Left ventricle myocardium superior (tissue), 1 donor: ENCODE results near the gene CDK17. TPM values are rescaled to one million over a fixed set of nuclear protein-coding genes. Genes with fewer than 3 reads are reported as not detected.
A peak's percentile ranks its signal among the peaks of the same experiment; 100 is the strongest.
"Not testable (repeated sequence)": the region's sequence is repeated elsewhere in the genome, so short reads cannot be mapped to it uniquely, and the experiment has no call there.

ENCODE experiments used
- ATAC-seq: fragments of 200-7000 bp; cut with Tn5 transposase; one replicate; pipeline ENCODE4 v1.9.1; 2020; ENCODE audit warnings: mild to moderate bottlenecking, moderate library complexity
- DNase-seq: peaks from one replicate; pipeline ENCODE4 v3.0.0-alpha.2; 2020
- intact Hi-C: fragments of 100-400 bp; cut with micrococcal nuclease; formaldehyde crosslinking; loops from one replicate; pipeline ENCODE4 v1.11.0; 2022
- total RNA-seq: library from RNA; stranded (reverse); fragmentation: NEBNext Ultra II Directional; extraction: Animal tissue kit (Norgen Biotek cat#: 25700); gene quantifications from one replicate; pipeline ENCODE4 v1.2.1, GENCODE V29; 2021
- donor health status: DM: no; HTN: yes; CAD: no; lungs with severe emphysema.

The CDK17 gene
- total RNA-seq, 1 donor from 2014 or later, result 16.6 TPM

DNA sequence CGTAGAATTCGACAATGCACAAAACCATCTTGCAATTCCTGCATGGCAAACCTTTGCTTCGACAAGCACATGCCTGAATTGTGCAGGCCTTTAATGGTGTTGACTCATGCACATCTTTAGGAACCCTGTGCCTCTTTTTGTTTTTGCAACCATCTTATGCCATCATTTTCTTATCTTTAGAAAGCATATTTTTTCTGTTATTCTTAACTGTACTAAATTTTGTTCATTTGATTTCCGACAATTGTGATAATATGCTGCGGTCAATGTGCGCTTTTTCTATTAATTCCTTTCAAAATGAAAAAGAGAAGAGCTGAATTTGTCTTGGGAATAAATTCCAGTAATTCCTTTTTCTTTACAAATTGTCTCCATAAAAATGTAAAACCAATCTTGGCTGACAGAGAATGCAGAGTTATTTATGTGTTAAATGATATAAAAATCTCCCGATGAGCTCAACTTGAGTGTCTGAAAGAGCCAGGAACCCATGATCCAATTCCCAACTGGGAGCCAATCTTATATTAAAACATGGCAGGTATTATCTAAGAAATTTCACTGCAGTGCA, 20.1 kb upstream of the CDK17 start:
- DNase-seq, result no peak
- no peak for ATAC-seq
- intact Hi-C loops, result no loop called here

DNA sequence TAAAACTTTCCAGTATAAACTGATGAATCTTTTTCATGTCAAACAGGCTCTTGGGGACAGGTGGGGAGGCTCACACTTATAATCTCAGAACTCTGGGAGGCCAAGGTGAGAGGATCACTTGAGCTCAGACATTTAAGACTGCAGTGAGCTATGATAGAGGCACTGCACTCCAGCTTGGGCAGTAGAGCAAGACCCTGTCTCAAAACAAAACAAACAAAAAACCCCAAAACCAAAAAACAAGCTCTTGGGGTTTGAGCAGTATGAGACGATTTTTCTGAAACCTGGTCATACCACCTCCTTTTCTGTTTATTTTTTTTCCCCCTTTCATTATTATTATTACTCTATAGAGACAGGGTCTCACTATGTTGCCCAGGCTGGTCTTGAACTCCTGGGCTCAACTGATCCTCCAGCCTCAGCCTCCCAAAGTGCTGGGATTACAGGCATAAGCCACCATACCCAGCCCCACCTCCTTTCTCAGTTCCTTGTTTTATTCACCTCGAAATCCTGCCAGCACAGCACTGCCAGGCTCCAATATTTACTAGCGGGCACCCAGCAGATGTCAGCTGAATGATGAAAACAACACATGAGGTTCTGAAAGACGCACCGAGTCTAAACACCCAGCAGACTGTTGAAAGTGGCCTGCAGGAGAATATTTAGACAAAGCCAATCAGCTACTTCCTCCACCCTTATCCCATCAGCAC, 19.5 kb upstream of the CDK17 start:
- no peak for ATAC-seq
- intact Hi-C loops, result no loop called here
- peak; percentile 26 for DNase-seq

DNA sequence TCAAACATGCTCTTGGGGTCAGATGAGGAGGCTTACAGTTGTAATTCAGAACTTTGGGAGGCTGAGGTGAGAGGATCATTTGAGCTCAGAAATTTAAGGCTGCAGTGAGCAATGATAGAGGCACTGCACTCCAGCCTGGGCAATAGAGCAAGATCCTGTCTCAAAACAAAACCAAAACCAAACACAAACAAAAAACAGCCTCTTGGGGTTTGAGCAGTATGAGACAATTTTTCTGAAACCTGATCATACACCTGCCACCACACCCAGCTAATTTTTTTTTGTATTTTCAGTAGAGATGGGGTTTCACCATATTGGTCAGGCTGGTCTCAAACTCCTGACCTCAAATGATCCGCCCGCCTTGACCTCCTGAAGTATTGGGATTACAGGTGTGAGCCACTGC, 17.4 kb upstream of the CDK17 start:
- intact Hi-C loops, ATAC-seq, DNase-seq: not testable (repeated sequence)

DNA sequence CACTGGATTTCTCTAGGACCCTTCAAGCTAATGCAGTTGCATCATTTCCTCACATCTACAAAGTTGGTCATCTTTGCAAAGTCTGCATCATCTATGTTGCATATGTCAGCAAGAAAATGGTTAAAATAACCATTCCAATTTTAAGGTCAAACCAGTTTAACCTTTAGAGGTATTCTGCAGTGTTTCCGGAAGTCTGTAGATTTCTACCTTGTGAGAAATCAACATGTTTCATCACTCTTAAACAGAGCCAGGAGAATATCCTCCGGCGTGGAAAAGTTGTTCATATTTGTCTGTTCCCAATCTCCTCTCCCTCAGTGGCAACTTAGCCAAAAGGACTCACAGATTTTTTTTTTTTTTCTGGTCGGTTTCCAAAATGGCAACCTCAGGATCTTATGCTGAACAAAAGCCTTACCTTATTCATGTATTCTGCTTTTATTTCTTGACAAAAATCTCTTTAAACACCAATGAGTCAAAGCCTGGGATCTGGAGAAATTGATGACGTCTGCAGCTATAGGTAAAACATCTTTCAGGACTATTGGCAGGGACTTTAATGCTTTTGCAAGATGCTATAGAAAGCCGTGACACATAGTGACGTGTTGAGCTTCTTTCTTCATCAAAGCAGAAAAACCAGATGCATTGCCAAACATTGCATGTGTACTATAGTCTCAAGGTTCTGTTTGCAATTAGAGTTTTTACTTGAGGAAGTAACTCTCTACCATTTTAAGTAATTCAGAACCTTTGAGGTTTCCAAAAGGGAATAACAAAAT, 16.0 kb upstream of the CDK17 start:
- intact Hi-C loops, result no loop called here
- no peak for DNase-seq
- ATAC-seq, result no peak

DNA sequence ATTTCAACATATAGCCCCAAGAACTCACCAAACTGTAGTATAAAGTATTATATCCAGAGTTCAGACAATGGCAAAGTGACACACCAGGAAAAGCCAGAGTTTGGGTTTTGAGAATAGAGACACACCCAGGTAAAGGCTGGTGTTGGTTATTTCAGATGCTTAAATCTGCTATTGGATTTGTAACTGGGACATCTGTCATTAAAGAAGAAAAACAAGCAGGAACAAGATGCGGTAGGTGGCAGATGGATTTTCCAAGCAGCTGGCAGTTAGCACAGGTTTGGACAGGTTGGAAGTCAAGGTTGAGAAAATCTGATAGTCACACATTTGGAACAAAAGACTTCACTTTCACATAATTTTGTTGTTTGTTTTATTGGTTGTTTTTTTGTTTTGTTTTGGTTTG, 14.4 kb upstream of the CDK17 start:
- ATAC-seq (no peak), DNase-seq (no peak)
- intact Hi-C loops, result no loop called here

DNA sequence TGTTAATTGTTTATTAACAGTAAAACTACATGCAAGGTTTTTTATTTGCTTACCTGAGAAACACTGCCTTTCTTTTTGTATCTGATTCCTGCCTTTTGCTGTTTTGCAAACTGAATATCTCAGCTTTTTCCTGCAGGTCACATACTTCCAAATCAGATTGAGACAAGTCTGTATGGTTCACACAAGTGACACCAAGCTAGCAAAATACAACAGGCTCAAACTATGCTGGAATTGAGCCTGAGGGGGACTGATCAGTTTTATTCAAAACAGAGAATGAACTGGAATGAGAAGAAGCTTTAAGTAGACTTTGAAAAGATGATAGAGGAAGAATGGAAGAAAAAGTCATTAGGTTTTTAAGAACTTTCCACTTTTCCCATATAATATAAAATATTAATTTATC, 12.2 kb upstream of the CDK17 start:
- no peak for DNase-seq
- no peak for ATAC-seq
- intact Hi-C loops, result no loop called here

DNA sequence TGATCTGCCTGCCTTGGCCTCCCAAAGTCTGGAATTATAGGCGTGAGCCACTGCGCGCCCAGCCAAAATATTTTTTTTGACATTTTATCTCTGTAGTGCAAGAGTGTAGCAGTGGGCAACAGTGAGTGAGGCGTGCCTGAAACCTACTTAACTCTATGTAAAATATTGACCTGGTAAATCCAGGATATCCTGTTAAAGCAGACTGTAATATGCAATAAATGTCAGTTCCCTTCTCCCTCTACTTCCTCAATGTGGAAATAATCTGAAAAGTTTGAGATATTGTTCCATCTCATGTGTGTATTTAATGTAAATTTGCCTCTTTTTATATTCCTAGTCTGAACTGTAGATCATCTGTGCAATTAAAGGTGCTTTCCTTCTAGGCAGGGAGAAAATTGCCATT, 9.5 kb upstream of the CDK17 start:
- no peak for ATAC-seq
- DNase-seq, result no peak
- intact Hi-C loops, result no loop called here

DNA sequence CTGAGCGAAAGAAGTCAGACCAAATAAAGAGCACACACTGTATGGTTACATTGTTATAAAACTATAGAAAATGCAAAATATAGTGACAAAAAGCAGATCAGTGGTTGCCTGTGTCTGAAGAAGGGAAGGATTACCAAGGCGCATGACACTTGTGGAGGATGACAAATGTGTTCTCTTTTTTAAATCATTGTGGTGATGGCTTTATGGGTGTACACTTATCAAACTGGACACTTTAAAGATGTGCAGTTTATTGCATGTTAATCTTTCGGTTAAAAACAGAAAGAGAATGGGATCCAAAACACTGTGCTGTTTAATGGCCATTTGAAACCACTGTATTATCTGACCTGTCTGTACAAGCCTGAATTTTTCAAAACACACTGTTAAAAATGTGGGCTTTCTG, 8.8 kb upstream of the CDK17 start:
- no peak for ATAC-seq
- DNase-seq, result no peak
- intact Hi-C loops, result no loop called here

DNA sequence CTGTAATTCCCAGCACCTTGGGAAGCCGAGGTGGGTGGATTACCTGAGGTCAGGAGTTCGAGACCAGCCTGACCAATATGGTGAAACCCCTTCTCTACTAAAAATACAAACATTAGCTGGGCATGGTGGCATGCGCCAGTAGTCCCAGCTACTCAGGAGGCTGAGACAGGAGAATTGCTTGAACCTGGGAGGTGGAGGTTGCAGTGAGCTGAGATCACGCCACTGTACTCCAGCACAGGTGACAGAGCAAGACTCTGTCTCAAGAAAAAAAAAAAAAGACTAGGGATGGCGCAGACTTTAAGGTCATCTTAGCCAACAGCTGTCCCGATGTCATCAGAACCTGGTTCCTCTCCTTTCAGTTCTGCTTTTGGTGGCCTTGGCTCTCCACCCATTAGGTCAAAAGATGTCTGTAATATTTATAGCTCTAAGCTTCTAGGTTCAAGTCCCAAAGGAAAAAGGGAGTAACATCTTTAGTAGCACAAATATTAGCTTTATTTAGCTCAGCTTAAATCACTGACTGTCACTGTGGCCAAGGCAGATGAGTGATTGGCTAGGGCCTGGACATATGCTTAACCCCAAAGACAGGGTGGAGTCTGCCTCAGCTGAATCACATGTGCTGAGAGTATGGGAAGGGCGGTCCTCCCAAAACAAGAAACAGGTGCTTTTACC, 7.3 kb upstream of the CDK17 start:
- peak; percentile 63 for ATAC-seq
- DNase-seq, intact Hi-C loops: not testable (repeated sequence)

DNA sequence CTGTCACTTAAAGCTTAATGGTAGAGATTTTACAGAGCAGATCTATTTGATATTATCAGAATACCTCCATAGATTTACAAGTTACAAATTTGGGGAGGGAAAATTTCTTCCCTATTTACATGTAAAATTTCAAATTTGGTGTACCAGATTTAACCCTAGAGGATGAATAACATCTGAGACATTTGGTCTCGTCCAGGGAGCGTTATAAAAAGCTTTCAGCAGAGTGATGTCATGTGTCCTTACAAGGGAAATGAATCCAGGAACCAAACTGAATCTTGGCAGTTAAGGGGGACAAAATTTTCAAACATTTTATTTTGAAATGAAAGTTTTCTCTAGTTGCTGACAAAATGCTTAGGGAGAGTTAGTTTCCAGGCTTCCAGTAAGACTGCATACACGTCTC, 4.5 kb upstream of the CDK17 start:
- ATAC-seq (no peak), DNase-seq (no peak)
- intact Hi-C loops, result loop anchor here (5.0 kb wide), 1 partner anchor 342 kb away; no protein-coding TSS in a partner anchor

DNA sequence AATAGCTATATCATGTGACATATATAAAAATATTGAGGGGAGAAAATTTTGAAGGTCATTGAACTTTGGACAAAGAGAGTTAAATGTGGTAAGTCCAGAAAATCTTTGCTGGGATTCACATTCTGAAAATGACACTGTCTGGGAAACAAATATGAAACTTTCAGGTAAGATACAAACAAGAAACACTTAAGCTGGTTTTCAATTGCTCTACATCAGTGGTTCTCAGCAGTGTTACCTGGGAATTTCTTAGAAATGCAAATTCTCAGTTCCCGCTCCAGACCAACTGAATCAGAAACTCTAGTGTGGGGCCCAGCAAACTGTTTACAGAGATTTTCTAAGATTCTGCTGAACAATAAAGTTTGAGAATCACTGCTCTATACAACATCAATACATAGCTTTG, 3.6 kb upstream of the CDK17 start:
- intact Hi-C loops, result loop anchor here (5.0 kb wide), 1 partner anchor 342 kb away; no protein-coding TSS in a partner anchor
- no peak for DNase-seq
- ATAC-seq, result no peak

DNA sequence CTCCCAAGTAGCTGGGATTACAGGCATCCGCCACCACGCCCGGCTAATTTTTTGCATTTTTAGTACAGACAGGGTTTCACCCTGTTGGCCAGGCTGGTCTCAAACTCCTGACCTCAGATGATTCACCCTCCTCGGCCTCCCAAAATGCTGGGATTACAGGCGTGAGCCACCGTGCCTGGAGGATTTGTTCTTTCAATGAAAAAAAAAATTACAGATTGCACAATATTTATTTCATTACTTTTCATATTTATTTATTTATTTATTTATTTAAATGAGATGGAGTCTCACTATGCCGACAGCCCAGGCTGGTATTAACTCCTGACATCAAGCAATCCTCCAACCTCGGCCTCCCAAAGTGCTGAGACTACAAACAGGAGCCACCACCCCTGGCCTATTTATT, 2.3 kb upstream of the CDK17 start:
- intact Hi-C loops, result loop anchor here (5.0 kb wide), 1 partner anchor 340 kb away; no protein-coding TSS in a partner anchor
- not testable (repeated sequence) for ATAC-seq, DNase-seq

DNA sequence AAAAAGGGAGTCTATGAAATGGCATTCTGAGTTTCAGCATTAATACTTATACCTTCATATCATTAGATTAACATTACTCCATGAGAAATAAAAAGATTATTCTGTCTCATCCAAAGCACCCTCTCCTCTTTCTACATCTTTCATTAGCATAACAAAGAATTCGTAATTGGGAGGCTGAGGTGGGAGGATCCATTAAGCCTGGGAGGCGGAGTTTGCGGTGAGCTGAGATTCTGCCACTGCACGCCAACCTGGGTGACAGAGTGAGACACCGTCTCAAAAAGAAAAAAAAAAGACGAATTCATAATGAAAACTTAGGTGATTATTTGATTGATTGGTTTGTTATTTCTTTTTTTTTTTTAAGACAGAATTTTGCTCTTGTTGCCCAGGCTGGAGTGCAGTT, 1.8 kb upstream of the CDK17 start:
- intact Hi-C loops, result loop anchor here (5.0 kb wide), 1 partner anchor 340 kb away; no protein-coding TSS in a partner anchor
- no peak for DNase-seq
- no peak for ATAC-seq

DNA sequence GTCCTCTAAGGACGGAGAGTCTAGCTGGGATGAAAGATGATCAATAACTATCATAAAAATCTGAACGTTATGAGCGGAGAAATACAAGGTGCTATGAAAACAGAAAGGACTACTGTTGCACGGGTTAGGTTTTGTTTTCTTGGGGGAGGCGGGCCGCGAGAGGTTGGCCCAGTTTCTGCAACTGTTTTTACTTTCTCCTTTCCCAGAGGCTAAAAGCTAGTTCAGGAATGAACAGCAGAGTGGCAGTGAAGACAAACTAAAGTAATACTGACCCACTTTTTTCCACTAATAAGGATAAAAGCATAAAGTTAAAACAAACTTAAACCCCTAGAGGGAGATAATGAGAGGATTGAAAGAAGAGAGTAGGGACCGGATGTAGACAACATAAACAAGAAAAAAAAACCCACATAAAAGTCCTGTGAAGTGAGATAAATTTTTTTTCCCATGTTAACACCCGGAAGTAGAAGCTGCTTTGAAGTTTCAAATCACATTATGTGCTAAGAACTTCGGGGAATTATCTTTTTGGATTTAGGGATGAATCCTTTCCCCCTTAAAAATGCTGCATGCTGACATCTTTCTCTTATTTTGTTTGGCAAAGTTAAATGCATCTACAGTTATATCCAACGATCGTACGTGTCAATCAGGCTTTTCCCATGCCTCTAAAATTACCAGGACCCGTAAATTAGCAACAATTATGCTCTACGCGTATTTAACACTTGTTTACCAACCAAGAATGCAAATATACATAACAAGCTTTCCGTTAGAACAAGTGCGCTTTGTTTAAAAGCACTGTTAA, 1.0 kb upstream of the CDK17 start:
- ATAC-seq, result peak; percentile 3
- intact Hi-C loops, result loop anchor here (5.0 kb wide), 1 partner anchor 339 kb away; no protein-coding TSS in a partner anchor
- DNase-seq, result no peak

DNA sequence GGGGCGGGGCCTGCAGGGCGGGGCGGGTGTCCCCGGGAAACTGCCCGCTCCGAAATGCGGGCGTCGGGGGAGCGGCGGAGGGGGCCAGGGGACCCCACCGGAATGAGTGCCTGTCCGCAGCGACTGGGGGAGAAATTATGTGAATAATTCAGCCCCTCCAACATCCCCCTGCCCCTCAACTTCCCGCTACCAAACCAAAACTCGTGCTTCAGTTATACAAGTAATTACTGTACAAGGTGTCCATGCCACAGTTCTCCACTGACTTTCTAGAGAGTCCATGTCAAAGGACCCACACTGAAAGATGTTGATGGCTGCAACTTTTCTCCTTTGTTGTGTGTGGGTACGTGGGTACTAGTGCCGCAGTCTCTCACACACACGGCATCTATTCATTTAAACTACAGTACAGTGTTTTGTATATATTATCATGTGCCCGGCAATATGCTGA, 414 bp upstream of the CDK17 start:
- DNase-seq (no peak), ATAC-seq (peak; percentile 14)
- intact Hi-C loops, result loop anchor here (5.0 kb wide), 1 partner anchor 338 kb away; no protein-coding TSS in a partner anchor

DNA sequence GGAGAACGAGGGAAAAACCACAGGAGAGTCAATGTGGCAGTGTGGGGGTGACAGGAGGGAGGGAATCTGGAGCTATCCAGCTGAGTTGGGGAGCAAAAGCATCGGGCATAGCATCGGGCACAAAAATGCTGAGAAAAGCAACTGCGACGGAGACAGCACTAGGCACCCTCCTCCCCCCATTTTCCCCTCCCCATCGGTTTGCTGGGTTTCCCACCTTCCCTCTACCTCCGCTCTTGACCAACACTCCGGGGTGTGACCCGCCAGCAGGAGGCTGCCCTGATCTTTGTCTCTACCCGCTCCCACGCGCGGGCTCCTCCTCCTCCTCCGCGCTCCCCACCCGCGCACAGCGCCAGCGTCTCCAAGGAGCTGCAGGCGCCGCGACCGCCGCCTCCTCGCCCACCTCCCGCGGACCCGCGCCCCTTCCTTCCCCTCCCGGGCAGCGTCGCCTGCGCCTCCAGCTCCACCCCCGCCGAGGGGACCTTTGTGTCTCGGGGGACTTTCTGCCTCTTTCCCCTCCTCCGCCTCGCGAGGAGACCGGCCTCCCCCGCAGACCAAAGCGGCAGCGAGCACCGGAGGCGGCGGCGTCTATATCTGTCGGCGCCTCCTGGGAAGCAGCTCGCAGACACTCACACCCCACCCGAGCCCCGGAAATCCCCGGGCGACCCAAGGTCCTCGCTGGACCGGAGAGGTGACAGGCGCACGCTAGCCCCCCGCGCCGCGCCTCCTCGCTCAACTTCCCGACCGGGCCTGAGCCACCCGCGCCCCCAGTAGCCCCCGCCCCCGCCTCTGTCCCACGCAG, 920 bp downstream of the CDK17 start:
- ATAC-seq (peak; percentile 74), DNase-seq (peak; percentile 83)
- intact Hi-C loops, result no loop called here

DNA sequence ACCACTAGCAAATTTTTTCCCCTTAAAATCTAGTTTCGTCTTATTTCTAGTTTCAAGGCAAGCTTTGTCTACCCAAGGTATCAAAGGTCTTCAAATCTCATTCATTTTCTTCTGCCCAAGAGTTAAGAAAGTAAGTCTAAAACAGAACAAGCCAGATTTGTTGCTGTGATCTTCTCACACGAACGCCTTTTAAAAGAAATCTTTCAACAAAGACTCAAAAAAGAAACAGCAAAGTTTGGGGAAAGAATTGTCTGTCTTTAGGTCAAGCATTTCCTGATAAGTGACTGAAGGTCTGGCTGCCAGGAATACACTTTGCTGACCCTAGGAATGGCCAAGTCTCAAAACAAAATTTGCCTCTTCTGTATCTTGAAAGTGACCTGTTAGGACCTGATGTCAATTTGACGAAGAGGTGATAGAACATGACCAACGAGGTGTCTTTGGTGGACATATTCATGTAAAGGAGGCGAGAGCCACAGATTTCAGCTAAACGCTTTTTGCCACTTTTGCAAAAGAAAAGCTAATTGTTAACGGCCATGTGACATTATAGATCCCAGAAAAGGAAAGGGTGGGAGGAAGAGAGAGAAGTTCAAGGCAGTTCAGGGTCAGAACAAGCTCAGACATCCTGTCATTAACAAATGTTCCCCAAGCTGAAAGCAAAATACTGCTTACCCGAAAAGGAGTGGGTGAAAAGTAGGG, 1.7 kb downstream of the CDK17 start:
- ATAC-seq (peak; percentile 2), DNase-seq (no peak)
- intact Hi-C loops, result no loop called here
